HepG2 (cell line): ENCODE results near the gene ANKRD29. TPM values are rescaled to one million over a fixed set of nuclear protein-coding genes. Genes with fewer than 3 reads are reported as not detected.
A peak's percentile ranks its signal among the peaks of the same experiment; 100 is the strongest.

ENCODE experiments used
- FOSL2 ChIP-seq: sonication (generic); formaldehyde crosslinking; IDR thresholded peaks from 2 replicates; pipeline ENCODE4 v1.4.0; 2020; ENCODE audit warnings: missing genetic modification reagents
- GZF1 ChIP-seq: sonication (generic); formaldehyde crosslinking; IDR thresholded peaks from 2 replicates; pipeline ENCODE4 v1.5.1; 2020; ENCODE audit warnings: mild to moderate bottlenecking, missing genetic modification reagents
- HOMEZ ChIP-seq: IDR thresholded peaks from 2 replicates; pipeline ENCODE4 v1.6.1; 2016; ENCODE audit warnings: low read depth
- KLF12 ChIP-seq: sonication (generic); formaldehyde crosslinking; IDR thresholded peaks from 2 replicates; pipeline ENCODE4 v1.4.0; 2020; ENCODE audit warnings: missing genetic modification reagents, borderline replicate concordance
- KMT2B ChIP-seq: IDR thresholded peaks from 2 replicates; pipeline ENCODE4 v1.6.1; 2016; ENCODE audit warnings: missing genetic modification reagents, missing compliant biosample characterization
- NPAS2 ChIP-seq: sonication (generic); formaldehyde crosslinking; IDR thresholded peaks from 2 replicates; pipeline ENCODE4 v1.8.0; 2022; ENCODE audit warnings: mild to moderate bottlenecking, missing genetic modification reagents, borderline replicate concordance
- PHF5A ChIP-seq: IDR thresholded peaks from one replicate; pipeline ENCODE4 v1.6.1; 2018; ENCODE audit warnings: low read depth, missing genetic modification reagents; ENCODE audit not compliant: unreplicated experiment
- PLSCR1 ChIP-seq: sonication (generic); formaldehyde crosslinking; IDR thresholded peaks from 2 replicates; pipeline ENCODE4 v1.5.0; 2020; ENCODE audit warnings: missing genetic modification reagents, mild to moderate bottlenecking, borderline replicate concordance
- RFX3 ChIP-seq: IDR thresholded peaks from 2 replicates; pipeline ENCODE4 v1.6.1; 2016; ENCODE audit warnings: missing biosample characterization, missing genetic modification reagents
- SMYD3 ChIP-seq: sonication (generic); formaldehyde crosslinking; IDR thresholded peaks from 2 replicates; pipeline ENCODE4 v1.8.1; 2023; ENCODE audit warnings: mild to moderate bottlenecking, missing genetic modification reagents
- ZBTB42 ChIP-seq: sonication (generic); formaldehyde crosslinking; IDR thresholded peaks from 2 replicates; pipeline ENCODE4 v1.5.0; 2020; ENCODE audit warnings: mild to moderate bottlenecking, missing genetic modification reagents
- ZHX1 ChIP-seq: sonication (generic); formaldehyde crosslinking; IDR thresholded peaks from 2 replicates; pipeline ENCODE4 v1.8.1; 2022; ENCODE audit warnings: low read depth, mild to moderate bottlenecking, missing genetic modification reagents
- ZNF205 ChIP-seq: IDR thresholded peaks from 2 replicates; pipeline ENCODE4 v1.6.1; 2018; ENCODE audit warnings: missing biosample characterization, missing genetic modification reagents
- ZNF292 ChIP-seq: sonication (generic); formaldehyde crosslinking; IDR thresholded peaks from 2 replicates; pipeline ENCODE4 v1.8.1; 2022; ENCODE audit warnings: mild to moderate bottlenecking, low read depth, missing genetic modification reagents, borderline replicate concordance
- ZNF354B ChIP-seq: sonication (generic); formaldehyde crosslinking; IDR thresholded peaks from 2 replicates; pipeline ENCODE4 v1.8.0; 2022; ENCODE audit warnings: mild to moderate bottlenecking, missing genetic modification reagents
- ZNF563 ChIP-seq: sonication (generic); formaldehyde crosslinking; IDR thresholded peaks from 2 replicates; pipeline ENCODE4 v1.8.0; 2022; ENCODE audit warnings: mild to moderate bottlenecking, moderate library complexity, missing genetic modification reagents
- ZNF766 ChIP-seq: sonication (generic); formaldehyde crosslinking; IDR thresholded peaks from 2 replicates; pipeline ENCODE4 v1.5.0; 2020; ENCODE audit warnings: missing genetic modification reagents, borderline replicate concordance
- polyA plus RNA-seq, 8 experiments: library from polyadenylated mRNA; depleted of rRNA in 3 of 8; stranded (reverse) in 7 of 8; unstranded in 1 of 8; fragments of >200 nt; fragmentation: Illumina TruSeq in 4 of 8; extraction: Trizol in 4 of 8; gene quantifications; 2 replicates each; pipeline versions ENCODE4 v1.2.1 to v1.2.3, GENCODE V29; 2011 to 2016; ENCODE audit warnings: low read depth in 4 of 8, missing spikeins in 1 of 8, mixed read lengths in 1 of 8; ENCODE audit not compliant: insufficient read depth in 1 of 8
- total RNA-seq, 5 experiments: library from RNA; depleted of rRNA; stranded (reverse); fragments of >200 nt; fragmentation: Illumina TruSeq; extraction: Trizol; gene quantifications; 2 replicates each; pipeline ENCODE4 v1.2.3, GENCODE V29; 2016; ENCODE audit warnings: low read depth in 1 of 5
- TF ChIP-seq, protein P1 (sequence below): sonication (generic); formaldehyde crosslinking; IDR thresholded peaks from 2 replicates; pipeline ENCODE4 v1.4.0; 2020; ENCODE audit warnings: low read depth, missing genetic modification reagents

Gene ANKRD29
- total and polyA plus RNA-seq, 2 of the 13 experiments (the other 11 are each of a cell fraction or from before 2014, with no cell fraction given) = not detected

GRCh38 chr18:23556145-23556780 lies 106.4 kb downstream of the ANKRD29 start (continued):
- TF ChIP-seq ZHX1 (CRISPR knock-in tag) (peak; percentile 47; the same call in 1 of the 2 replicates), PHF5A (CRISPR knock-in tag) (peak; percentile 86), ZNF354B (no peak), KLF12 (peak; percentile 65; the same call in 1 of the 2 replicates), ZBTB42 (CRISPR knock-in tag) (no peak), ZNF205 (CRISPR knock-in tag) (0 out of 2 replicates have a peak, but pooled peaks have one; percentile 48), KMT2B (CRISPR knock-in tag) (peak; percentile 73), FOSL2 (CRISPR knock-in tag) (peak; percentile 76), GZF1 (CRISPR knock-in tag) (no peak), ZNF292 (peak; percentile 80), ZNF563 (CRISPR knock-in tag) (peak; percentile 31; the same call in 1 of the 2 replicates), HOMEZ (CRISPR knock-in tag) (peak; percentile 91), PLSCR1 (no peak; the same call in 1 of the 2 replicates), NPAS2 (CRISPR knock-in tag) (no peak), RFX3 (CRISPR knock-in tag) (no peak), ZNF766 (CRISPR knock-in tag) (0 out of 2 replicates have a peak, but pooled peaks have one; percentile 71), SMYD3 (CRISPR knock-in tag) (peak; percentile 78; the same call in 1 of the 2 replicates)
- TF ChIP-seq, protein P1, sequence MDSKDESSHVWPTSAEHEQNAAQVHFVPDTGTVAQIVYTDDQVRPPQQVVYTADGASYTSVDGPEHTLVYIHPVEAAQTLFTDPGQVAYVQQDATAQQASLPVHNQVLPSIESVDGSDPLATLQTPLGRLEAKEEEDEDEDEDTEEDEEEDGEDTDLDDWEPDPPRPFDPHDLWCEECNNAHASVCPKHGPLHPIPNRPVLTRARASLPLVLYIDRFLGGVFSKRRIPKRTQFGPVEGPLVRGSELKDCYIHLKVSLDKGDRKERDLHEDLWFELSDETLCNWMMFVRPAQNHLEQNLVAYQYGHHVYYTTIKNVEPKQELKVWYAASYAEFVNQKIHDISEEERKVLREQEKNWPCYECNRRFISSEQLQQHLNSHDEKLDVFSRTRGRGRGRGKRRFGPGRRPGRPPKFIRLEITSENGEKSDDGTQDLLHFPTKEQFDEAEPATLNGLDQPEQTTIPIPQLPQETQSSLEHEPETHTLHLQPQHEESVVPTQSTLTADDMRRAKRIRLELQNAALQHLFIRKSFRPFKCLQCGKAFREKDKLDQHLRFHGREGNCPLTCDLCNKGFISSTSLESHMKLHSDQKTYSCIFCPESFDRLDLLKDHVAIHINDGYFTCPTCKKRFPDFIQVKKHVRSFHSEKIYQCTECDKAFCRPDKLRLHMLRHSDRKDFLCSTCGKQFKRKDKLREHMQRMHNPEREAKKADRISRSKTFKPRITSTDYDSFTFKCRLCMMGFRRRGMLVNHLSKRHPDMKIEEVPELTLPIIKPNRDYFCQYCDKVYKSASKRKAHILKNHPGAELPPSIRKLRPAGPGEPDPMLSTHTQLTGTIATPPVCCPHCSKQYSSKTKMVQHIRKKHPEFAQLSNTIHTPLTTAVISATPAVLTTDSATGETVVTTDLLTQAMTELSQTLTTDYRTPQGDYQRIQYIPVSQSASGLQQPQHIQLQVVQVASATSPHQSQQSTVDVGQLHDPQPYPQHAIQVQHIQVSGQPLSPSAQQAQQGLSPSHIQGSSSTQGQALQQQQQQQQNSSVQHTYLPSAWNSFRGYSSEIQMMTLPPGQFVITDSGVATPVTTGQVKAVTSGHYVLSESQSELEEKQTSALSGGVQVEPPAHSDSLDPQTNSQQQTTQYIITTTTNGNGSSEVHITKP = no peak; the same call in 1 of the 2 replicates
